GM19438 (cell line): ENCODE results near the gene CYP1A1.

ENCODE experiments used
- ATAC-seq: cut with Tn5 transposase; IDR thresholded peaks from one replicate; pipeline ENCODE4 v1.9.1; 2021; ENCODE audit warnings: low read depth; ENCODE audit not compliant: unreplicated experiment

CYP1A1 gene

DNA sequence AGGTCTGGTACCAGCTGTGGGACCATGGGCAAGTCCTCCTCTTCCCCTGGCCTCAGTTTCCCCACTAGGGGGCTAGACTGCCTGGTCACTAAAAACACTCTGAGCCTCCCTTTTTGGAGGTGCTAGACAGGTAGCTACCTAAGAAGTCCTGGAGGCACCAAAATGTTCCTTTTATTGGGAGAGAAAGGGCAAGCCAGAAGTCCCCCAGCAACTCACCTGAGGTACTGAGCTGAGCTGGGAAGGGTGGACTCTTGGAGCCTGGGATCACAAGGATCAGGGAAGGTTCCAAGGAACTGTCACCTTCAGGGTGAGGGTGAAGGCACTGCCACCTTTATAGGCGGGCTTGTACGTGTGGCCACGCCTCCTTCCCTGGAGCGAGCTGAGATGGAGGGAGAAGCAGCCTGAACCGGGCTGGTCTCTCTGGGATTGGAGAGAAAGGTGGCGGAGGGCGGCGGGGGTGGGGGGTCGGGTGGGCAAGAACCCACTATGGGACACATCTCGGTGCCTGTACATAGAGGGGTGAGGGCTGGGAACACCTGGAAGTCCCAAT lies at the start of gene CYP1A1:
Gene CYP1A1, minus strand, starts transcription at position 304 of the 550 bp plus-strand sequence. CDS start 2,431 bp downstream, outside the sequence.
- no peak for ATAC-seq

DNA sequence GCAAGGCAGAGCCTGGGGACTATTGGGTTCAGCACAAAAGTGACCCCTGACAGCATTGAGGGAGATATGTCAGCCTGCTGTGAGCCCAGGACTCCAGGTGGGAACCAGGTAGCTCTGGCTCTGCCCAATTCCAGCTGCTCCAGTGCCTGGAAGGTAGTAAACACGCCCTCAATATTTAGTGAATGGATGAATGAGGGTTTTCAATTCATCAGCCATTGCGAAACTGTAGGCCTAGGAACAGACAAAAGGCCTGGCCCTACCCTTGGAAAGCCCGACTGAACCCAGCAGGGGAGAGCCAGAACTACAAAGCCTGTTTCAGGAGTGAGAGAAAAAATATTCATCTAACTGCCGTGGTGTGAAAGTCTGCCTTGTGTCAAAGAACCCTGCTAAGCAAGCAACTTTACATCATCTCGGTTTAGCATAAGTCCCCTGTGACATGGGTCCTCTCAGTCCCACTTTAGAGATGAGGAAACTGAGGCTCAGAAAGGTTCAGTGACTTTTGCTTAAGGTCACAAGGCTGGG lies 48.5 kb upstream of the CYP1A1 start:
- ATAC-seq = no peak

GRCh38 chr15:74773329-74773728 lies 48.0 kb upstream of the CYP1A1 start:
- ATAC-seq = no peak

DNA sequence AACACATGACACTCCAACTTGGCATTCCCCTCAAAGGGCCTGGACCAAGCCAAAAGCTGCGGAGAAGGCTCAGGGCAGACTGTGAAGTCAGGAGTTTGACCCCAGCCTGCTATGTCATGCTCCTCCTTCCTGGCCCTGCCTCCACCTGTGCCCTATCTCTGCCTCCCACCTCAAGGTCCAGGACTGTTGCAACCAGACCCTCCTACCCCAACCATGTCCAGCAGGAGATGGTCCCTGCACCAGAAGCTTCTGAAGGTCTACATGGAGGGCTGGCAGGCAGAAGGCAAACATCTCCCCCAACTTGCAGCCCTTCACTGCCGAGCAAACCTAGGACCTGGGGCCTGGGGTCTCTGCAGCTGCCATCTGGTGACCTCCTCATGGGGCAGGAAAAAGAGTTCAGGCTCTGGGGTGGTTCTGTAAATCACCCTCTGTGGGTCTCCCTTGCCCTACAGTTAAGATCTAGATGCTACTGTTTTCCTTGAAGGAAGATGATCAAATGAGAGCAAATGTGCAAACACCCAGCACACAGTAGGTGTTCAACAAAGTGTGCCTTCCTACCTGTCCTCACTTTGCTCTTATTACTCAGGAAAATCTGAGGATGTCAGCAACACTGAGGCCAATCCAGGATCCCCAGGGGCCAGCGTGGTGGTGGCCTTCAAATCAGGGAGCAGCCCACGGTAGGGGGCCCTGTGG lies 45.0 kb upstream of the CYP1A1 start:
- ATAC-seq = no peak

DNA sequence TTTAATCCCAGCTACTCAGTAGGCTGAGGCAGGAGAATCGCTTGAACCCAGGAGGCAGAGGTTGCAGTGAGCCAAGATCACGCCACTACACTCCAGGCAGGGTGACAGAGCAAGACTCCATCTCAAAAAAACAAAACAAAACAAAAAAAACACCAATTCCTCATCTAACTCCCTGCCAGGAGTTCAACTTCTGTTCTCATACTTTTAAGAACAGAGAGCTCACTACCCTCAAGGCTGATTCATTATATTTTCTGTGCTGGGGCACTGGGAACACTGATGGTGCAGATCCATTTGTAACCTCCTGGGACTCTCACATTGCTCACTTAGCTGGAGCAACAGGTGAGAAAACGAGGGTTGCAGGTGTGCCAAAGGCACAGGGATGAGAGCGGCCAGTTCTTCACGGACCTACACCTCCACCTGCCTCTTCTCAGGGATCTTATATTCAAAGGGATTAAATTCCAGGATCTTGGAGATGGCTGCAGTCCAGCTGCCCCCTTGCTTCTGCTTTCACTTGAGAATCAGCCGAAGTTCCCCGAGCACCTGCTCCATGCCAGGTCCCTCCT lies 44.2 kb upstream of the CYP1A1 start:
- ATAC-seq = no peak

DNA sequence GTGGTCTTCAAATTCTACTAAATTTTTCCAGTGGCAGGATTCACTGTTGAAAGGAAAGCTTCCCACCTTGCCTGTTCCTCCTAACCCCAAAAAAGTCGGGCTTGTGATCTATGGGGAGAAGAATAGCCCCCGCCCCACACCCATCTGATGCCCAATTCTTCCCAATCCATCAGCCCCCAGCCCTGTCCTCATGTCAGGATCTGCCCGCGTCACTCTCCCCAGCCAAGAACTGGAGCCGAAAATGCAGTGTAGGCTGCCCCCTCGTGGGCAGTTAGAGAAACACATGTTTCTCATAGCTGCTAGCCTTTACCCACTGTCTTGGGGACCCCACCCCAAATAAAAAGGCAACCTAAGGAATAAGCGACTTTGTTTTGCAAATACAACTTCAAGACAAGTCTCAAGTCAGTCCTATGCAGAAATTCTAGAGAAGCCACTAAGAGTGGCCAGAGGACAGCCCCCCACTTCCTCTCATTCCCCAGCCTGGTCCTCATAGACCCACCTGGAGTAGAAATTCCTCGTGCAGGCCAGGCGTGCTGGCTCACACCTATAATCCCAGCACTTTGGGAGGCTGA lies 43.5 kb upstream of the CYP1A1 start:
- no peak for ATAC-seq

- no peak for ATAC-seq
These were observed 42.9 kb upstream of the CYP1A1 start for GRCh38 chr15:74768099-74768770.

DNA sequence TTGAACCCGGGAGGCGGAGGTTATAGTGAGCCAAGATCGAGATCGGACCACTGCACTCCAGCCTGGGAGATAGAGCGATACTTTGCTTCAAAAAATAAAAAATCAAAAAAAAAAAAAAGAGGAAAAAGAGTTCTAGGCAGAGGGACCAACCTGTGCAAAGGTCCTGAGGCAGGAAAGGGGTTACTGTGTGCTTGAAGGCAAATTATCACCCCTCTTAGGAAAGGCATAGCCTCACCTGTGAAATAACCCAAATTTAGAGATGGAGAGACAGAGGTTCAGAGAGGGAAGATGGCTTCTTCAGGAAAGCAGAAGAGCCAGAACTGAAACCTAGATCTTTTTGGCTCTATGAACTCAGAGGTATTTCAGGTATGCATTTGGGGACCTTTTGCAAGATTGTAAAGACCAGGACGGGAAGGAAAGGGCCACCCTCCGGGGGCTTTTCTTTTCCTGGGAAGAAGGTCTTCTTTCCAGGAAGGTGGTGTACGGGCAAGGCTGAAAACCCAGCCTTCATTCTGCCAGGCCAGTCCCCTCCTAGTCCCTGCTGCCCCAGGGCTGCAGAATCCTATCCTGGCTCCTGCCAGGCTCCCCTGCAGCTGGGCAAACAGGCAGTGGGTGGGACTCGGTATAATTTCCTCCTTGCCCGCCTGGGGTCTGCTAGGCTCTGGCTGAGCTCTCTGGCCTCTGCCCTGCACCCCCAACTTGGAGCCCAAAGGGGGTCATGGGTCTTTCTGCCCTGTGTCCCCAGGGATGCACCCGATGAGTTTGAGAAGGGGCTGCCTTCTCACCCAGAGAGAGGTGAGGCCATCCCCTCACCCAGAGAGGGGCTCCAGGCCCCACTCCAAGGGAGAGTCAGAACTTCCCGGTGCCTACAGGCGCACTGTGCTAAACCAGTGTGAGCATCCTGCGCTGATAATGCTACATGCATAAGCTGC lies 42.1 kb upstream of the CYP1A1 start:
- ATAC-seq = no peak

DNA sequence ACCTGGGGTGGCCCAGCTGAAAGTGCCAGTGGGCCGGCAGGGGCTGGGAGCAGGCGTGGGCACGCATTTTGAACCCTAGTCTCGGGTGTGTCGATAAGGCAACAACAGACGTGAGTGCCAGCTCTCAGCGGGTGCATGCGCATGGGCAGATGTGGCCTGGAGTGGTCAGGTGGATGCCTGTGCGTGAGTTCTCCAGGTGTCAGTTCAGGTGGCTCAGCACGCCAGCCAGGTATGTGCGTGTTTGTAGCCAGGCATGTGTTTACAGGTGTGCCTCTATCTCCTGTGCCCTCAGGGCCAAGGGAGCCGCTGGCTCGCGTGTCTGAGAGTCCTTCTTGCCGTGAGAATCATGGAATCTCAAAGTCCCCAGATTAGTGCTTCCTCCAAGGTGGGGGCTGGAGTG lies 38.1 kb upstream of the CYP1A1 start:
- ATAC-seq = no peak

GRCh38 chr15:74762791-74763150 lies 37.4 kb upstream of the CYP1A1 start:
- ATAC-seq = no peak

GRCh38 chr15:74758736-74759135 lies 33.4 kb upstream of the CYP1A1 start:
- ATAC-seq = no peak

DNA sequence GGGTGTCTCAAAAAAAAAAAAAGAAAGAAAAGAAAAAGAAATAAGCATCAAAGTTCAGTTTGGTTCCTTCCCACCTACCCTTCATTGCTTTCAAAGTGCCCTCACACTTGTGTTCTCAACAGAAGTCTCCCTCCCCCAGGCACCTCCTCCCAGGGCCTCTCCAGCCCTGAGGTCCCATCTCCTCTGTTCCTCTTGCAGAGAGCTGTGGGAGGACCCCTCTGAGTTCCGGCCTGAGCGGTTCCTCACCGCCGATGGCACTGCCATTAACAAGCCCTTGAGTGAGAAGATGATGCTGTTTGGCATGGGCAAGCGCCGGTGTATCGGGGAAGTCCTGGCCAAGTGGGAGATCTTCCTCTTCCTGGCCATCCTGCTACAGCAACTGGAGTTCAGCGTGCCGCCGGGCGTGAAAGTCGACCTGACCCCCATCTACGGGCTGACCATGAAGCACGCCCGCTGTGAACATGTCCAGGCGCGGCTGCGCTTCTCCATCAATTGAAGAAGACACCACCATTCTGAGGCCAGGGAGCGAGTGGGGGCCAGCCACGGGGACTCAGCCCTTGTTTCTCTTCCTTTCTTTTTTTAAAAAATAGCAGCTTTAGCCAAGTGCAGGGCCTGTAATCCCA lies 29.4 kb upstream of the CYP1A1 start:
- ATAC-seq = no peak

GRCh38 chr15:74752531-74752930 lies 27.2 kb upstream of the CYP1A1 start:
- ATAC-seq = no peak

- ATAC-seq = no peak
These were observed 26.7 kb upstream of the CYP1A1 start for GRCh38 chr15:74752011-74752410.

DNA sequence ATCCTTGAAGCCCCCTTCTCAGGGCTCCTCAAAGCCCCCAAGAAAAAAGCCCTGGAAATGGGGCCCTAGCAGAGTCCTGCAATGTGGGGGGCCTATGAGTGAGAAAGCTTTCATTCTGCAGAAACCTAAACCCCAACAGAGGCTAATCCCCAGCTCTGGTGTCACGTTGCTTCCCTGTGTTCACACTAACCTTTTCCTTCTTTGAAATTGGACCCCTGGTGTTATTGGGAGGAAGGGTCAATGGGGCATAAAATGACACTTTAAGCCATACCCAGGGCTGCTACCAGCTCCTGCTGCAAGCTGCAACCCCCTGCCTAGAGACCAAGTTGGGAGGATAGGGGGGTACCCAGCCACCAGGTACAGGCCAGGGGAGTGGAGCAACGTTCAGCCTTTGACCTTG lies 25.4 kb upstream of the CYP1A1 start:
- ATAC-seq = no peak

GRCh38 chr15:74749832-74750231 lies 24.5 kb upstream of the CYP1A1 start:
- ATAC-seq = no peak

DNA sequence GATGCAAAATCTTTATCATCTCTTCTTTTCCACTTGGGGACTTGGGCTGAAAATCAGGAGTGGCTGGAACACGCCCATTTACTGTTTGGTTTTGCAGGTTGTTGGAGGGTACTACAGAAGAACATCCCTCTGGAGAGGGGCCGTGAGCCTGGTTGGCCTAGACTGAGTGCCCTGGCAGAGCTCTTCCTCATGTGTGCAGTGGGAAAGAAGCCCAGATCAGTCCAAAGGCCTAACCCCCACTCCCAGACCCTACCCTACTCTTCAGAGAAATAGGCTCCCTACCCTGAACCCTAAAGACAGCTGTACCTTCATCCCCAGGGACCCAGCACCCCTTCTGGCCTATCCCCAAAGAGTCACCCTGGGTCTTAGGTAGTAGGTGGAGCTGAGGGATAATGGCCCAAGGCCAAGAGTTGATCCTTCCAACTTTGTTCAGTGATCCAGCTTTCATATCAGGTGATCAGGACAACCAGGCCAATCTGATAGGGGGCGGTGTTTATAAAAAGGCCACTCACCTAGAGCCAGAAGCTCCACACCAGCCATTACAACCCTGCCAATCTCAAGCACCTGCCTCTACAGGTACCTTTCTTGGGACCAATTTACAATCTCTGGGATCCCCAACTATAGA lies 23.1 kb upstream of the CYP1A1 start, which contains the start of gene CYP1A2:
Gene CYP1A2, plus strand, starts transcription at position 524 of the 625 bp plus-strand sequence. CDS start 894 bp downstream, outside the sequence.
- no peak for ATAC-seq

DNA sequence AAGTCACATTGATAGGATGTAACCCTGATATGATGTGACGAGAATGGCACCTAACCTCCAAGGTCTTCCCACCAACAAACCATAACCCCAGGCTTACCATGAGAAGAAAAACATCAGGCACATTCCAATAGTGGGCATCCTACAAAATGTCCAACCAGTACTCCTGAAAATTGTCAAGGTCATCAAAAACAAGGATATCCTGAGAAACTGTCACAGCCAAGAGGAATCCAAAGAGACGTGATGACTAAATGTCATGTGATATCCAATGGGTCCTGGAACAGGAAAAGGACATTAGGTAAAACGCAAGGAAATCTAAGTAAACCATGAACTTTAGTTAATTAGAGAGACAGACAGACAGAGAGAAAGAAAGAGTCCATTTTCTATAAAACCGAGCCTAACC lies 21.1 kb upstream of the CYP1A1 start:
- ATAC-seq = no peak

DNA sequence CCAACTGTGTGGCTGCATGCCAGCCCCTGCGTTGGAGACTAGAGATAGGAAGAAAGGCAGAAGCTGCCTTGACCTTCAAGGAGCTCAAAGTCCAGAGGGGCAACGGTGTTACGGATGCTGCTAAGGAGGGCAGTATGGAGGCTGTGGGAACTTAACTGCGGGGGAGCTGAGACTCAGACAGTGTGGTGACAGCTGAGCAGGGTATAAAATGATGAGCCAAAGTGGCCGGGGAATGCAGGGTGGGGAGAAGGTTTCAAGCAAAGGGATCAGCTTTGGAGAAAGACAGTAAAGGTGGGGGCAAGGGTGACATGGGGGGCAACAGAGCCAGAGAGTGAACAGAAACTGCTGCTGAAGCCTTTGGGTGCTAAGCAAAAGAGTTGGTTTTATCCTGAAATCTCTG lies 17.1 kb upstream of the CYP1A1 start:
- ATAC-seq = no peak
